Measurements from ENCODE around the gene TAOK1. TPM values are rescaled to one million over a fixed set of nuclear protein-coding genes. Genes with fewer than 3 reads are reported as not detected.

Gene TAOK1
- total and polyA plus RNA-seq, 3 donors from 2014 or later: 28.4 to 107 (median 101) TPM

- Histone ChIP-seq H3K9me3 (no peaks in the 10 kb centered on the region), H3K27ac (no peak overlapping the region), H3K36me3 (ENCODE audit: low read depth, missing control alignments) (no peaks in the 10 kb centered on the region), H3K27me3 (no peaks in the 10 kb centered on the region), H3K4me3 (no peak overlapping the region), H3K4me1 (peaks cover 10% of the 10 kb centered on the region)
- TF ChIP-seq, protein P1, sequence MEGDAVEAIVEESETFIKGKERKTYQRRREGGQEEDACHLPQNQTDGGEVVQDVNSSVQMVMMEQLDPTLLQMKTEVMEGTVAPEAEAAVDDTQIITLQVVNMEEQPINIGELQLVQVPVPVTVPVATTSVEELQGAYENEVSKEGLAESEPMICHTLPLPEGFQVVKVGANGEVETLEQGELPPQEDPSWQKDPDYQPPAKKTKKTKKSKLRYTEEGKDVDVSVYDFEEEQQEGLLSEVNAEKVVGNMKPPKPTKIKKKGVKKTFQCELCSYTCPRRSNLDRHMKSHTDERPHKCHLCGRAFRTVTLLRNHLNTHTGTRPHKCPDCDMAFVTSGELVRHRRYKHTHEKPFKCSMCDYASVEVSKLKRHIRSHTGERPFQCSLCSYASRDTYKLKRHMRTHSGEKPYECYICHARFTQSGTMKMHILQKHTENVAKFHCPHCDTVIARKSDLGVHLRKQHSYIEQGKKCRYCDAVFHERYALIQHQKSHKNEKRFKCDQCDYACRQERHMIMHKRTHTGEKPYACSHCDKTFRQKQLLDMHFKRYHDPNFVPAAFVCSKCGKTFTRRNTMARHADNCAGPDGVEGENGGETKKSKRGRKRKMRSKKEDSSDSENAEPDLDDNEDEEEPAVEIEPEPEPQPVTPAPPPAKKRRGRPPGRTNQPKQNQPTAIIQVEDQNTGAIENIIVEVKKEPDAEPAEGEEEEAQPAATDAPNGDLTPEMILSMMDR (IDR thresholded peaks at IDR 0.05): no peak
- no peak for TF ChIP-seq POLR2A (IDR thresholded peaks at IDR 0.05)
- intact Hi-C loops (cut with DNase I; ENCODE audit: low total_unique reads): no loop called here
- 77 to 87% methylated on average over 4 of the region's 4 CpGs for WGBS, 2 donors
- DNase-seq: no peak
Observed at GRCh38 chr17:29401258-29401657, 11.1 kb downstream of the TAOK1 start.

GRCh38 chr17:29407856-29408255, 17.7 kb downstream of the TAOK1 start:
- Histone ChIP-seq H3K4me1 (peaks cover 22% of the 10 kb centered on the region), H3K27me3 (no peaks in the 10 kb centered on the region), H3K9me3 (no peaks in the 10 kb centered on the region), H3K27ac (no peak overlapping the region), H3K4me3 (no peak overlapping the region), H3K36me3 (ENCODE audit: low read depth, missing control alignments) (no peaks in the 10 kb centered on the region)
- intact Hi-C loops (cut with DNase I; ENCODE audit: low total_unique reads): no loop called here
- no peak for DNase-seq
- 91 to 94% methylated on average over 2 of the region's 2 CpGs for WGBS, 2 donors
- no peak for TF ChIP-seq POLR2A (IDR thresholded peaks at IDR 0.05)
- TF ChIP-seq, protein P1 (IDR thresholded peaks at IDR 0.05): no peak

DNA sequence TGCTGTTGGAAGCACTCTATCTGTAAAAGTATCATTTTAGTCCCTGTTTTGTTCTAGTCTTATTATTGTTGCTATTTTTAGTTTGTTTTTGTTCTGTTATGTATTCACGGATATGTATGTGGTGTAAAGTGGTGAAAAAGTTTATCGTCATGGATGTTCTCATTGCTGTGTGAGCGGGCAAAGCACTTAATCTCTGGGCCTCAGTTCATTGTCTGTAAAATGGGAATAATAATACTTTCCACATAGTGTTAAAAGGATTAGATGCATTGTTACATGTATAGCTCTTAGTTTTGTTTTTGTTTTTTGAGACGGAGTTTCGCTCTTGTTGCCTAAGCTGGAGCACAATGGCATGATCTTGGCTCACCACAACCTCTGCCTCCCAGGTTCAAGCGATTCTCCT, 19.8 kb downstream of the TAOK1 start:
- TF ChIP-seq, protein P1 (IDR thresholded peaks at IDR 0.05): no peak
- TF ChIP-seq POLR2A (IDR thresholded peaks at IDR 0.05): no peak
- WGBS, 2 donors: 68 to 71% methylated on average over 6 of the region's 6 CpGs
- Histone ChIP-seq H3K27ac (no peak overlapping the region), H3K9me3 (no peaks in the 10 kb centered on the region), H3K4me3 (no peak overlapping the region), H3K36me3 (ENCODE audit: low read depth, missing control alignments) (no peaks in the 10 kb centered on the region), H3K4me1 (peaks cover 22% of the 10 kb centered on the region), H3K27me3 (no peaks in the 10 kb centered on the region)
- intact Hi-C loops (cut with DNase I; ENCODE audit: low total_unique reads): no loop called here
- DNase-seq: no peak

DNA sequence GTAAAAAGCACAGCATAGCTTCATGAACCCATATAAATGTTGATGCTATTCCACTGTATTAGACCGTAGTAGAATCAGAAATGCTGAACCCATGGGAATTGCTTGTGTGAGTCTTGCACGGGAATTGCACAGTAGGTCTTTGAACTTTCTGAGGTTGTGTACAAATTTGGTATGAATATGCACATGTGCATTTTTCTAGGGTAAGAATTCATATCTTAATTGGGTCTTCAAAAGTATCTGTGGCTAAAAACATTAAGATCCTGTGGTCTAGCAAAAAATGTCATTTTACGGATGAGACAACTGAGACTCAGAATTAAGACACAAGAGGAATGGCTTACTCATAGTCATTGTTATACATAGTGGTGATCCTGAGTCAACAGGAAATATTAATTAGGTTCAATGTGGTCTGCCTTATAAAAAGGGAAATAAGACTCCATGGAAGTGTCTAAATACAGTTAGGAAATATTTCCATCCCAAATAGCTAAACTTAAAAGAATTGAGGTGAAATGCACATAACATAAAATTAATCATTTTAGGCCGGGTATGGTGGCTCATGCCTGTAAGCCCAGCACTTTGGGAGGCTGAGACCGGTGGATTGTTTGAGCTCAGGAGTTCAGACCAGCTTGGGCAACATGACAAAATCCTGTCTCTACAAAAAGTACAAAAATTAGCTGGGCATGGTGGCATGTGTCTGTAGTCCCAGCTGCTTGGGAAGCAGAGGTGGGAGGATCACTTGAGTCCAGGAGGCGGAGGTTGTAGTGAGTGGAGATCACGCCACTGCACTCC, 22.8 kb downstream of the TAOK1 start:
- intact Hi-C loops (cut with DNase I; ENCODE audit: low total_unique reads): no loop called here
- Histone ChIP-seq H3K27ac (peak overlapping the region in 1 of 2 donors; percentile 34), H3K36me3 (ENCODE audit: low read depth, missing control alignments) (no peaks in the 10 kb centered on the region), H3K27me3 (no peaks in the 10 kb centered on the region), H3K4me3 (no peak overlapping the region), H3K9me3 (no peaks in the 10 kb centered on the region), H3K4me1 (peaks cover 22% of the 10 kb centered on the region)
- TF ChIP-seq, protein P1 (IDR thresholded peaks at IDR 0.05): no peak
- no peak for DNase-seq
- 63 to 64% methylated on average over 7 of the region's 7 CpGs for WGBS, 2 donors

DNA sequence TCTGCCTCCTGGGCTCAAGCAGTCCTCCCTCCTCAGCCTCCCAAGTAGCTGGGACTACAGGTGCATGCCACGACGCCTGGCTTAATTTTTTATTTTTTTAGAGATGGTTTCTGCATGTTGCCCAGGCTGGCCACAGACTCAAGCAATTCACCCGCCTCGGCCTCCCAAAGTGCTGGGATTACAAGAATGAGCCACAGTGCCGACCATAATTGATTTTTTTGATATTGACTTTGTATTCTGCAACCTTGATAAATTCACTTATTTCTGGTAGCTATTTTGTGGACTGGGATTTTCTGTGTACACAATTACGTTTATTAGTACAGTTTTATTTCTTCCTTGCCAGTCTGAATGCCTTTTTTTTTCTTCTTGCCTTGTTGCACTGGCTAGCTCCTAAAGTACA, 30.0 kb downstream of the TAOK1 start:
- intact Hi-C loops (cut with DNase I; ENCODE audit: low total_unique reads): no loop called here
- Histone ChIP-seq H3K4me3 (no peak overlapping the region), H3K27ac (no peak overlapping the region), H3K27me3 (no peaks in the 10 kb centered on the region), H3K36me3 (ENCODE audit: low read depth, missing control alignments) (no peaks in the 10 kb centered on the region), H3K4me1 (peaks cover 5% of the 10 kb centered on the region), H3K9me3 (no peaks in the 10 kb centered on the region)
- no peak for TF ChIP-seq POLR2A (IDR thresholded peaks at IDR 0.05)
- TF ChIP-seq, protein P1 (IDR thresholded peaks at IDR 0.05): no peak
- WGBS, 2 donors: 76 to 79% methylated on average over 6 of the region's 6 CpGs
- DNase-seq: no peak
